ENCODE data around the gene THOC6.
"Not testable (repeated sequence)": the region's sequence is repeated elsewhere in the genome, so short reads cannot be mapped to it uniquely, and the experiment has no call there.

The THOC6 gene

GRCh38 chr16:3072148-3072547, 48.3 kb downstream of the THOC6 start:
- DNase-seq (ENCODE audit: low read depth), result not testable (repeated sequence)

- DNase-seq (ENCODE audit: low read depth), result not testable (repeated sequence)
Measured at GRCh38 chr16:3072576-3073263, 48.9 kb downstream of the THOC6 start.

GRCh38 chr16:3073448-3073847, 49.6 kb downstream of the THOC6 start:
- no peak for DNase-seq (ENCODE audit: low read depth)

GRCh38 chr16:3074860-3075522, 51.2 kb downstream of the THOC6 start:
- DNase-seq (ENCODE audit: low read depth), result no peak

GRCh38 chr16:3075523-3075915, 51.7 kb downstream of the THOC6 start:
- DNase-seq (ENCODE audit: low read depth), result no peak

- DNase-seq (ENCODE audit: low read depth), result not testable (repeated sequence)
Measured at GRCh38 chr16:3075946-3076345, 52.1 kb downstream of the THOC6 start.

GRCh38 chr16:3076577-3076976, 52.7 kb downstream of the THOC6 start:
- DNase-seq (ENCODE audit: low read depth), result no peak

Measured in GM04503 (cell line).